GM03348 (cell line): ENCODE results near the gene TBX18.

ENCODE experiments used
- DNase-seq: peaks from one replicate; pipeline ENCODE4 v3.0.0; 2012; ENCODE audit warnings: low spot score

TBX18 gene

DNA sequence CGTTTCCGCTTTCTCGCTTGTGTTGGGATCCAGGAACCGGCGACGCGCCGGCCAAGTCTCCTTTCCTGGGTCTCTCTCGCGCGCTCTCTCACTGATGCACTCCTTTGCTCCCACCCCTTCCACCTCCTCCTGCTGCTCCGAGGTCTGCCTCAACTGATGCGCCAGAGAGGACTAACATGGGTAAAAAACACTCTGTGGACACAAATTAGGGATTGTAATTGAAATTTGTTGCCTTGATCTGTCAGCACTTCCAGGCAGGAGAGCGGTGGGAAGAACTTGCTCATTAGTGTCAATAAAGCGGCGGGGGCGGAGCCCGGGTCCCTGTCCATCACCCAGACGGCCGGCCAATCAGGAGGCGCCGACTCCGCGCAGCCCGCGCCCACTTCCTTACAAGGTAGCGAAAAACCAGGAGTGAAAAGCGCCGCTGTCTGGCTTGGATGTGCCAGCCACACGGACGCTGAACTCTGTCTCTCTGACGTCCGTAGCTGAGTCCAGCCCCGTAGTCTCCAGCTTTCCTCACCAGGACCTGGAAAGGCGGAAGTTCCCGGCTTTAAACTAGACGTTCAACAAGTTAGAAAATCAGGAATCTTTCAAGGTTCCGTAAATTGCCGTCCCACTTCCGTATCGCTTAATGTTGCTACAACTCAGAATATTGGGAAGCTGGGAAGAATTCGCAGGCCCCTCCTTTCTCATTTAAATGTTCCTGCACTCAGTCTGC is at the start of gene TBX18:
Gene TBX18 (minus strand): TSS at position 267 of the 718 bp plus-strand sequence. CDS start 417 bp downstream, outside the sequence.
- peak; percentile 95 for DNase-seq

GRCh38 chr6:84811351-84811750 is 47.0 kb upstream of the TBX18 start:
- no peak for DNase-seq

- DNase-seq: no peak
Measured at GRCh38 chr6:84809455-84809854, 45.1 kb upstream of the TBX18 start.

DNA sequence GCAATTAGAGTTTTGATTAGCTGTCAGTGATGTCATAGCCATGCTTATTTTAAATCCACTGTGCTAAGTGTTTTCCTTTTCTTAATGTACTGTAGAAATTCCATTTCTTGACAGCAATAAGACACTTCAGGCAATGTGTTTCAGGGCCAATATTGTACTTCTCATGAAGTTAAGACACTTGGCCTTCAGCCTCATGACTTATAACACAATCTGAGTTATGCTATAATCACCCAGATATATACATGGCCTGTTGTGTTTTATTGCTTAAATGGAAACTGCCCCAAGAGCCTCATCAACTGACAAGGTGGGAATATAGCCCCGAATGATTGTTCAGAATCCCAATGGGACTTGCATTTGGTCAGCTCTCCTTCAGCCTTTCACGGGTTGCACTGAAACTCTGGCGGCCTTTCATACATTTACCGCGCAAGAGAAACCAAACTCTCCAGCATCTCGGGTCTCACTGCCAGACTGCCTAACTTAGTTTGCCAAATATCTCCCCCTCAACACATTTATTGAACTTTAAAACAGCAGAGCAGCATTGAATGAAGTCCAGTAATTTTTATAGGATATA is 44.2 kb upstream of the TBX18 start:
- no peak for DNase-seq

GRCh38 chr6:84805145-84805544 is 40.7 kb upstream of the TBX18 start:
- no peak for DNase-seq

DNA sequence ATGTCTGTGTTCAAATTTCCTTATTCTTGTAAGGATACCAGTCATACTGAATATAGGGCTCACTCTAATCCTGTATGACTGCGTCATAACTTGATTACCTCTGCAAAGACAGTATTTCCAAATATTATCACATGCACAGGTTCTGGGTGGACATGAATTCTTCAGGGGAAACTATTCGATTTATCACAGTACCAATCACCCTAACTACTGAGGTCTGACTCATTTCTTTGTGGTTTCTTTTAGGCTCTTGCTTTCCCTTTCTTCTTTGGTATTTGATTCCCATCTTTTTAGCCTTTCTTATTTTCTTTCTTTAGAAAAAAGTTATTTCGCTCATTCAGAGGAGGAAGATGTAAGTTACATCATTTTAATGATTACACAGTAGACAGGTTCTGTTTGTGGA is 40.3 kb upstream of the TBX18 start:
- peak; percentile 29 for DNase-seq

GRCh38 chr6:84801250-84801649 is 36.9 kb upstream of the TBX18 start:
- DNase-seq: no peak

DNA sequence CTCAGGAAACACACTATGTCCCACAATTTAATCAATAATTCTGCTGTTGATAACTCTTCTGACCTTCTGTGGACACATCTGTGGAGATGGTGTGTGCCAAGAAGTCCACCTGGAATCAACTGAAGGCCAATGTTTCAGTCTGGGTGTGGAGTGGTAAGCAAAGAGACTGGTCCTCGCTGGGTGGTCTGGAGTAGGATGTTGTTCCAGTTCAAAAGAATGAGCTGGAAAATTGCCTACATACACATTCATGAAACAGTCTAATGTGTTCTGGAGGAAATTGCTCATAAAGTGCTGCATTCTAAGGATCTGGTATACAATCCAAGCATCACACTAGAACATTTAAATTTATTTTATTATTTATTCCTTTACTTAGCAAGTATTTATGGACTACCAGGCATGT is 33.9 kb upstream of the TBX18 start:
- no peak for DNase-seq

GRCh38 chr6:84796343-84796742 is 31.9 kb upstream of the TBX18 start:
- DNase-seq: no peak

DNA sequence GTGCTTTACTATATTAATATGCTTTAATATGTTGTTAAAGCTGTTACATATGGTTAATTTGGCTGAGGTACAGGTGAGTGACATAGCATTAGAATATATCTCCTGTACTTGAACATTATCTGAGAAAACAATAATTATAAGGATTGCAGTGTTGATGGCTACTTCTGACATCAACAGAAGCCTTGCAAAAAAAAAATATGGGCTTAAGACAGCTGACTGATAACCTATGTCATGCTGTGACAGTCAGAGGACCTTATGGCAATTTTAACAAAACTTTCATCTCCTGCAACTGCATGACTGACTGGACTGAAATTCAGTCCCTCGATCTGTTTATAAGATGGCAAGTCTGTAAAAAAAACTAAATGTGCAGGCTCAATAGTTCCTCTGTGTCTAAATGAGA is 27.5 kb upstream of the TBX18 start:
- no peak for DNase-seq

DNA sequence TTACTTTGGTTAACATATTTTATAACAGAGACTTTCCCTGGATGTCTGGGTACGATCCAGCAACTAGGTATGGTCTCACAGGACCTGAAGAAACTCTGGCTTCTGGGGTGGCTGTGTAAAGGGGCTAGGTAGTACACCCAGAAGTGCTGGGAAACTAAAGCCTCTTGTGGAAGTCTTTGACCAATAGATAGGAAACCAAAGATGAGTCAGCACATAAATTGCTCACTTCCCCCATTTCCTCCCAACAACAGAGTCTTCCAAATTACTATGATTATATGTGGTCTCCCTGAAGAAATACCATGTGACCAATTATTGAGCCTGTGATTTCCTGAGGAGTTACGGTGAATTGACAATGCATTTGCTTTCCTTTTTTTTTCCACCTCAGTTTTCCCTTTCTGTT is 26.8 kb upstream of the TBX18 start:
- peak; percentile 25 for DNase-seq

- DNase-seq: no peak
Measured at GRCh38 chr6:84789170-84789569, 24.8 kb upstream of the TBX18 start.

DNA sequence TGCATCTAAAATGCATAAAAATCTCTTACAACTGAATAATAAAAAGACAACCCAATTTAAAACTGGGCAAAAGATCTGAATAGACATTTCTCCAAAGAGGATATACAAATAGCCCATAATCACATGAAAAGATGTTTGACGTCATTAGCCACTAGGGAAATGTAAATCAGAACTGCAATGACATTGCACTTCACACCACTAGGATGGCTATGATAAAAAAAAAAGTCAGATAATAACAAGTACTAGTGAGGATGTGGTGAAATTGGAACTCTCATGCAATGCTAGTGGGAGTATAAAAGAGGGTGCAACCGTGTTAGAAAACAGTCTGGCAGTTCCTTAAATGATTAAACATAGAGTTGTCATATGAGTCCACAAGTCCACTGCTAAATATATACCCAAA is 24.3 kb upstream of the TBX18 start:
- DNase-seq: no peak

DNA sequence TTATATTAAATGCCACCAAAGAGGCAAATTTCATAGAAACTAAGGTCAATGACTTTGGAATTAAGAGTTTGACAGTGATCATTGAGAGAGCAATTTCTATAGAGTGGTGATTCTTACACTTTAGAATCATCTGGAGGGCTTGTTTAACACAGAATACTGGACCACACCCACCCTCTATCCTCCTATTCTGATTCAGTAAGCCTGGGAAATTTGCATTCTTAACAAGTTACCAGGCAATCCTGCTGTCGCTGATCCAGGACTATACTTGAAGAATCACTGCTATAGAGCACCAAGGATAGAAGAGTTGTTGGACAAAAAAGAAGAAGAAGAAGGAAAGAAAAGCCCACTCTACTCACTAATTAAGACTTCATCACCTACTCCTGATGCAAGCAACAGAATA is 21.3 kb upstream of the TBX18 start:
- DNase-seq: peak; percentile 56

DNA sequence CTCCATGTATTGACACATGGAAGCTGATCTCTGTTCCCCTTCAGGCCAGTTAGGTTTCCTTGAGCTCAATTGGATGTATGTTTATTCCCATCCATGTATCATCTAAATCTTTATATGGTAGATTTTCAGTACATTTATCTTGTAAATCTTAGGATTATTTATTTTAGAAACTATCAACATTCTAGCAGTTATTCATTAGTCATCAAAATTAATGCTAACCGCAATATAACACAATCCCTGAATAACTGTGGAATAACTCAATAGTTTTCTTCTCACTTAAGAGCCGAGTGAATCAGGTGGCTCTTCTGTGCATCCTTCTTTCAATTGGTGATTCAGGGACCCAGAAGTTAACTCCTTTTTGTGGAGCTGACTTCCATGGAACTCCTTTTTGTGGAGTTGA is 15.5 kb upstream of the TBX18 start:
- no peak for DNase-seq

- no peak for DNase-seq
Measured at GRCh38 chr6:84779380-84779779, 15.0 kb upstream of the TBX18 start.

GRCh38 chr6:84777888-84778287 is 13.5 kb upstream of the TBX18 start:
- peak; percentile 36 for DNase-seq

DNA sequence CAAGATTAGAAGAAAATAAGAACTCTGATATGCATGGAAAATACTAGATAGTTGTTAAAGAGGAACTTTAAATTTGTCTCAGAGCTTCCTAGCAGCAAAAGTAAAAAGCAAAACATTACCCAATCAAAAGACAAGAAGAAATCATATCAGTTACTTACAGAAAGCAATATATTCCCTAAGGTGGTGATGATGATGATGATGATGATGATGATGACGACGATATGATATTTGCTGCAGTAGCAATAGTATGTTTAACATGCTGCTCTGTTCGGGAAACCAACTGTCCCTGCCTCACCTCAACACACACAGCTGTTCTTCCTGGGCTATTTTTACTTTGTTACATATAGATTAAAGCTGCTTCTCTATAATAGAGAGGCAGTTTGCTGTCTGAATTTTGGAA is 12.0 kb upstream of the TBX18 start:
- DNase-seq: no peak

- DNase-seq: no peak
Measured at GRCh38 chr6:84775751-84776150, 11.4 kb upstream of the TBX18 start.

- no peak for DNase-seq
Measured at GRCh38 chr6:84774985-84775284, 10.5 kb upstream of the TBX18 start.

DNA sequence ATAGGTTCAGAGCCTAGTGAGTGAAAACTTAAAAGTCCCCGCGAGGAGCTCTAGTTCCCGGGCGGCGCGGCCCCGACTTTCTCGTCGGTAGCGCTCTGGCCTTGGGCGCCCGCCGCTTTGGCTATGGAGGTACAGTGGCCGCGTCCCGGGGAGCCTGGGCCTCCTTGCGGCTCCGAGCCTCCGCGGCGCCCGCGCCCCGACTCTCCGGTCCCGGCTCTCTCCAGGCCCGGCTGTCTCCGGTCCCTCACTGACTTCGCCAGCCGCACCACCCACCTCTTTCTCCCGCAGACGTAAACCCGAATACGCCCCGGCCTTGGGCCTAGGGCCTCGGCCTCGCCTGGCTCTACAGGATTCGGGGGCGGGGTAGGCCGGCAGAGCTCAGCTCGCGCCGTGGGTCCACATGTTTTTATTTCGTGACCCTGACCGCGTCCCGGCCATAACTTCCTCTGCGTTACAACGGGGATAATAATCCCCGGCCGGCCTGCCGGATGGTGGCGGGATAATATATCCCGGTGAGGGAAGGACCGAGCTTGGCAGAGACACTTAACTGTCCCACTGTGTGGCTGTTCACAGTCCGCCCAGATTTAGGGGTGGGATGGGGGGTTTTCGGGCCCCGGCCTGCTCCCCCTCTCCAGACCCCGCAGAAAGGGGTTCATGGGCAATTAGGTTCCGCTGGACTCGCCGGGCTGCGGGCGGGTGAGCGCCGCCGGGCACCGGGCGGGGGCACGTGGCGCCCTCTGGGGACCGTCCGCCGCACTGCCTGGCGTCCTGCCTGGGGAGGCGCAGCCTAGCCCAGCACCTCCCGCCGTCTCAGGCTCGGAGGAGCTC is 10.0 kb upstream of the TBX18 start:
- DNase-seq: peak; percentile 89

- peak; percentile 46 for DNase-seq
Measured at GRCh38 chr6:84773431-84774156, 9.2 kb upstream of the TBX18 start.

DNA sequence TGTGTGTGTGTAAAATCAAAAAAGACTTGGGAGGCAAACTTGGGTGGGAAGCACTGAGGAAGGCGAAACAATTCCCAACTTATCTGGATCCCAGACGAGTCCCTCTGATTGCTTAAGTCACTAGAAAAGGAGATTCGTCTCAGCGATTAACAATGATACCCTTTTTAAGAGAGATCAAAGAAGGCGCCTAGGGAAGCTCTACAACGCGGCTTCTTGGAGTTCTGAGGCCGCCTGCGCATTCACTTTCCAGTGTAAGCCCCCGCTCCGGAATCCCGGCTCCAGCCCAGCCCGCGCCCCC is 8.7 kb upstream of the TBX18 start:
- no peak for DNase-seq
